Omental fat pad (tissue), 4 donors: ENCODE measurements around the gene RRAGC. TPM values are rescaled to one million over a fixed set of nuclear protein-coding genes. Genes with fewer than 3 reads are reported as not detected.

Experiments
- ATAC-seq: fragments of 150-250 bp; one replicate; pipeline ENCODE4 v1.9.1; 2016; ENCODE audit warnings: mild to moderate bottlenecking, moderate library complexity; ENCODE audit not compliant: low FRiP score
- DNase-seq: peaks from one replicate; pipeline ENCODE4 v3.0.0-alpha.2; 2019; ENCODE audit warnings: low spot score
- total RNA-seq, 4 donors: library from RNA; depleted of rRNA; stranded (reverse); fragments of >200 nt; gene quantifications; one replicate each; pipeline ENCODE4 v1.1.0, GENCODE V29; 2016
- TF ChIP-seq, protein P1 (sequence below), 3 donors: fragments of 450-650 bp; IDR thresholded peaks; one replicate each; pipeline ENCODE4 v1.5.1; 2016 to 2017; ENCODE audit warnings: antibody characterized with exemption in 3 of 3, mild to moderate bottlenecking in 3 of 3, moderate library complexity in 2 of 3

RRAGC gene
- total RNA-seq, 4 donors from 2014 or later: 29.6 to 57.7 (median 39.4) TPM

GRCh38 chr1:38834937-38835827, 24.4 kb downstream of the RRAGC start:
- TF ChIP-seq, protein P1, sequence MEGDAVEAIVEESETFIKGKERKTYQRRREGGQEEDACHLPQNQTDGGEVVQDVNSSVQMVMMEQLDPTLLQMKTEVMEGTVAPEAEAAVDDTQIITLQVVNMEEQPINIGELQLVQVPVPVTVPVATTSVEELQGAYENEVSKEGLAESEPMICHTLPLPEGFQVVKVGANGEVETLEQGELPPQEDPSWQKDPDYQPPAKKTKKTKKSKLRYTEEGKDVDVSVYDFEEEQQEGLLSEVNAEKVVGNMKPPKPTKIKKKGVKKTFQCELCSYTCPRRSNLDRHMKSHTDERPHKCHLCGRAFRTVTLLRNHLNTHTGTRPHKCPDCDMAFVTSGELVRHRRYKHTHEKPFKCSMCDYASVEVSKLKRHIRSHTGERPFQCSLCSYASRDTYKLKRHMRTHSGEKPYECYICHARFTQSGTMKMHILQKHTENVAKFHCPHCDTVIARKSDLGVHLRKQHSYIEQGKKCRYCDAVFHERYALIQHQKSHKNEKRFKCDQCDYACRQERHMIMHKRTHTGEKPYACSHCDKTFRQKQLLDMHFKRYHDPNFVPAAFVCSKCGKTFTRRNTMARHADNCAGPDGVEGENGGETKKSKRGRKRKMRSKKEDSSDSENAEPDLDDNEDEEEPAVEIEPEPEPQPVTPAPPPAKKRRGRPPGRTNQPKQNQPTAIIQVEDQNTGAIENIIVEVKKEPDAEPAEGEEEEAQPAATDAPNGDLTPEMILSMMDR (IDR thresholded peaks at IDR 0.05): peak in 1 of 3 donors; percentile 17
- DNase-seq (no peak), ATAC-seq (peak; percentile 81)

GRCh38 chr1:38834221-38834782, 25.3 kb downstream of the RRAGC start:
- no peak for ATAC-seq
- TF ChIP-seq, protein P1 (IDR thresholded peaks at IDR 0.05): no peak
- no peak for DNase-seq

DNA sequence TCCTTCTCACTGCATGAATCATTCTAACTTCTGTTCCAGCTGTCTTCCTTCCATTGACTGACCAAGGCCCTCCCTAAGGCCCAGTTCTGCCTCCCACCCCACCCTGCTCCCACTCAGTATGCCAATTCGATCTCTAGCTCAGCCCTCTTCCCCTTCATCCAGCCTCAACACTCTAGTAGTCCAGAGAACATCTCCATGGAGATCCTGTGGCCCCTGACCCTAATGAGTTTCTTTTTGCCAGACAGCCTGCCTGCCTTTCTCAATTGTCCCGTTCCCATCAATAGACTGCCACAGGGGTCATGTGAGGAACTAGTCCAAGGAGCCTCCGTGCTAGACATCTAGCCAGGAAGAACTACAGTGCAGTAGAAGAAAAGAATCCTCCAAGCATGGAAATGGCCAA, 26.4 kb downstream of the RRAGC start:
- no peak for ATAC-seq

GRCh38 chr1:38832370-38832734, 27.2 kb downstream of the RRAGC start:
- no peak for DNase-seq
- ATAC-seq: no peak
- TF ChIP-seq, protein P1 (IDR thresholded peaks at IDR 0.05): no peak

More for the DNA sequence above, 26.4 kb downstream of the RRAGC start:
- no peak for DNase-seq
- TF ChIP-seq, protein P1 (IDR thresholded peaks at IDR 0.05): no peak

DNA sequence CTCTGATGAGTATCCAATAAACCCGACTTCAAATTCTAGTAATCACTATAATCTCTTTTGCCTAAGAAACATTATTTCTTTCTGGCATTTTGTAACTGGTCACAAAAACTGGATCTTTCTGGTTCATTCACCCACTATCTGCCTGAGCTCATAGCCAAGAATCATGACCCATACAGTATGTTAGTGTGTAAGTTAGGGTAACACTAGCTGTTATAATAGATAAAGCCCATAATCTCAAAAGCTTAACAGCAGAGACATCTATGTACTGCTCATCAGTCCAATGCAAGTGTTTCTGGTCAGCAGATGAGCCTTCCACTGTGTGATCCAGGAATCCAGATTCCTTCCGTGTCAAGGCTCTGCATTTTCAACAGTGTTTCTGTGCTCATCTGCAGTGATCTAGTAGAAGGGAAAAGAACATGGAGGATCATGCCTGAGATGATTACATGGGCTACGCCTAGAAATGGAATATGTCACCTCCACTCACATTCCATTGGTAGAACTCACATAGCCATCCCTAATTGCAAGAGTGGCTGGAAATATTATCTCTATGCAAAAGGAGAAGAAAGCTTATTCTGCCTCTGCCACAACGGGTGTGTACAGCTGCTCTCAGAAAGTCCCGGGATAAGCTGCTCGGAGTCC, 27.7 kb downstream of the RRAGC start:
- no peak for DNase-seq
- ATAC-seq: no peak
- TF ChIP-seq, protein P1 (IDR thresholded peaks at IDR 0.05): no peak

DNA sequence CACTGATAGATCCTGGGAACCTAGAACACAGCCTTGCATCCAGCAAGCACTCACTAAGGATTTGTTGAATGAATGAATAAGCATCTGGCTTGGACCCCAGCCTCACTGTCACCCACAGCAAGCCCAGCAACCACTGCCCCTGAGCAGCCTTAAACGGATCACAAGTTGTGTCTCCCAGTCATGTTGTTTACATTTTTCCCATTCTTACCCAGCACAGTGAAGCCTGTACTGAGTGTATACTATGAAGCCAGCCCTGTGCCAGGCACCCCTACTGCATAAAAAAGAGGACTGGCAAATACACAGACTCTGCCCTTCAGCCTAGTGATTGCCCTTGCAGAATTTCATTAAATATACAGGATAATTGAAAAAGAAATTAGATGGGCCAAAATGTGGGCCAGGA, 30.2 kb downstream of the RRAGC start:
- DNase-seq (no peak), ATAC-seq (no peak)
- TF ChIP-seq, protein P1 (IDR thresholded peaks at IDR 0.05): no peak
